Measurements from ENCODE around the gene TREM1.

GRCh38 chr6:41302638-41303037 lies 16.2 kb upstream of the TREM1 start:
- TF ChIP-seq CTCF (IDR thresholded peaks at IDR 0.05) (no peak), POLR2A (IDR thresholded peaks at IDR 0.05) (no peak), POLR2AphosphoS5 (IDR thresholded peaks at IDR 0.05) (no peak), EP300 (IDR thresholded peaks at IDR 0.05) (no peak)
